Measurements from ENCODE around the gene AFF1. TPM values are rescaled to one million over a fixed set of nuclear protein-coding genes. Genes with fewer than 3 reads are reported as not detected.
A peak's percentile ranks its signal among the peaks of the same experiment; 100 is the strongest.

The AFF1 gene
- total and polyA plus RNA-seq, 5 donors = 63.4 to 86.6 (median 83.1) TPM

- Histone ChIP-seq H3K27ac (ENCODE audit: low read length) (peak overlapping the region; percentile 53), H3K9me3 (ENCODE audit: control insufficient read depth, low read length) (no peaks in the 10 kb centered on the region), H3K4me1 (ENCODE audit: control insufficient read depth, insufficient read depth, low read length) (peaks cover 27% of the 10 kb centered on the region), H3K4me3 (ENCODE audit: low read length) (no peak overlapping the region), H3K27me3 (ENCODE audit: control insufficient read depth, insufficient read depth) (no peaks in the 10 kb centered on the region)
- ATAC-seq = no peak
- no peak for DNase-seq
- intact Hi-C loops (cut with DNase I) = loop anchor here in 1 of 4 donors (10.0 kb wide), 1 partner anchor 48 kb away; no protein-coding TSS in a partner anchor
- WGBS = 49% methylated on average over 3 of the region's 3 CpGs
Measured at GRCh38 chr4:87053176-87053658, 118.4 kb downstream of the AFF1 start.

GRCh38 chr4:87053802-87054767, 119.3 kb downstream of the AFF1 start:
- intact Hi-C loops (cut with DNase I) = loop anchor here in 1 of 4 donors (10.0 kb wide), 1 partner anchor 49 kb away; no protein-coding TSS in a partner anchor
- H3K4me3 ChIP-seq (ENCODE audit: low read length) = no peak overlapping the region
- DNase-seq (peak in 1 of 3 donors; percentile 62), ATAC-seq (peak; percentile 49 to 77)
- 24% methylated on average over 10 of the region's 10 CpGs for WGBS
- H3K9me3 ChIP-seq (ENCODE audit: control insufficient read depth, low read length) = no peaks in the 10 kb centered on the region
- H3K4me1 ChIP-seq (ENCODE audit: control insufficient read depth, insufficient read depth, low read length) = peaks cover 31% of the 10 kb centered on the region
- no peaks in the 10 kb centered on the region for H3K27me3 ChIP-seq (ENCODE audit: control insufficient read depth, insufficient read depth)
- H3K27ac ChIP-seq (ENCODE audit: low read length) = peak overlapping the region; percentile 85

- H3K4me1 ChIP-seq (ENCODE audit: control insufficient read depth, insufficient read depth, low read length) = peaks cover 32% of the 10 kb centered on the region
- no peak for DNase-seq
- no peaks in the 10 kb centered on the region for H3K9me3 ChIP-seq (ENCODE audit: control insufficient read depth, low read length)
- no peak overlapping the region for H3K4me3 ChIP-seq (ENCODE audit: low read length)
- H3K27me3 ChIP-seq (ENCODE audit: control insufficient read depth, insufficient read depth) = no peaks in the 10 kb centered on the region
- intact Hi-C loops (cut with DNase I) = loop anchor here in 1 of 4 donors (10.0 kb wide), 1 partner anchor 50 kb away; no protein-coding TSS in a partner anchor
- no peak for ATAC-seq
- H3K27ac ChIP-seq (ENCODE audit: low read length) = peak overlapping the region; percentile 68
- WGBS = 23% methylated on average over 3 of the region's 3 CpGs
Measured at GRCh38 chr4:87054900-87055299, 120.1 kb downstream of the AFF1 start.

DNA sequence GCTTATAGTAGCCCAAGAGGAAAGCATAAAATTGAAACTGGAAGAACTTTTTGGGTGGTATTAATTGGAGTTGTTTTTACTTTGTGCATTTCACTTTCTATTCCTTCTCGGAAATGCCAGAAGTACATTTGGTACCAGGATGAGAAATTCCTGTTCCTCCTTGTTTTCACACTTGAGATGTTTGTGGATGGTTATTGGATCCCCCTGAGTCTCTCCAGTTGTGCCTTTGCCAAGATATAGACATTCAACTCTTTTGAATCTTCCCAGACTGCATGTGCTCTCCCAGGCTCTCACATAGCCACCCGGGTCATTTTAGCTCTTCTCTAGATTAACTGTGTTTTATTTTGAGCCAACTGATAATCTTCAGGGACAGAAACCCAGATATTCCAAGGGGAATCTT, 120.5 kb downstream of the AFF1 start:
- intact Hi-C loops (cut with DNase I) = loop anchor here in 1 of 4 donors (10.0 kb wide), 1 partner anchor 51 kb away; no protein-coding TSS in a partner anchor
- no peaks in the 10 kb centered on the region for H3K9me3 ChIP-seq (ENCODE audit: control insufficient read depth, low read length)
- H3K4me3 ChIP-seq (ENCODE audit: low read length) = no peak overlapping the region
- no peak for DNase-seq
- peak; percentile 19 to 34 for ATAC-seq
- no peaks in the 10 kb centered on the region for H3K27me3 ChIP-seq (ENCODE audit: control insufficient read depth, insufficient read depth)
- H3K4me1 ChIP-seq (ENCODE audit: control insufficient read depth, insufficient read depth, low read length) = peaks cover 32% of the 10 kb centered on the region
- WGBS = 20% methylated on average over 2 of the region's 2 CpGs
- peak overlapping the region; percentile 75 for H3K27ac ChIP-seq (ENCODE audit: low read length)

GRCh38 chr4:87056881-87057280, 122.1 kb downstream of the AFF1 start:
- DNase-seq (no peak), ATAC-seq (no peak)
- Histone ChIP-seq H3K9me3 (ENCODE audit: control insufficient read depth, low read length) (no peaks in the 10 kb centered on the region), H3K4me3 (ENCODE audit: low read length) (no peak overlapping the region), H3K27ac (ENCODE audit: low read length) (peak overlapping the region; percentile 48), H3K27me3 (ENCODE audit: control insufficient read depth, insufficient read depth) (no peaks in the 10 kb centered on the region), H3K4me1 (ENCODE audit: control insufficient read depth, insufficient read depth, low read length) (peaks cover 30% of the 10 kb centered on the region)
- WGBS = 84% methylated on average over 2 of the region's 2 CpGs
- intact Hi-C loops (cut with DNase I) = loop anchor here in 1 of 4 donors (10.0 kb wide), 1 partner anchor 52 kb away; no protein-coding TSS in a partner anchor

- ATAC-seq = peak in 1 of 2 donors; percentile 20
Measured at GRCh38 chr4:87057835-87058355, 123.1 kb downstream of the AFF1 start.

GRCh38 chr4:87058356-87059073, 123.7 kb downstream of the AFF1 start:
- intact Hi-C loops (cut with DNase I) = loop anchor here in 1 of 4 donors (10.0 kb wide), 1 partner anchor 54 kb away; no protein-coding TSS in a partner anchor
- peak in 1 of 2 donors; percentile 41 for ATAC-seq
- Histone ChIP-seq H3K9me3 (ENCODE audit: control insufficient read depth, low read length) (no peaks in the 10 kb centered on the region), H3K27ac (ENCODE audit: low read length) (peak overlapping the region; percentile 75), H3K27me3 (ENCODE audit: control insufficient read depth, insufficient read depth) (no peaks in the 10 kb centered on the region), H3K4me3 (ENCODE audit: low read length) (no peak overlapping the region), H3K4me1 (ENCODE audit: control insufficient read depth, insufficient read depth, low read length) (peaks cover 25% of the 10 kb centered on the region)
- peak in 1 of 3 donors; percentile 73 for DNase-seq
- 56% methylated on average over 7 of the region's 7 CpGs for WGBS

More at GRCh38 chr4:87057835-87058355, 123.1 kb downstream of the AFF1 start:
- Histone ChIP-seq H3K27ac (ENCODE audit: low read length) (peak overlapping the region; percentile 40), H3K4me3 (ENCODE audit: low read length) (no peak overlapping the region), H3K9me3 (ENCODE audit: control insufficient read depth, low read length) (no peaks in the 10 kb centered on the region), H3K27me3 (ENCODE audit: control insufficient read depth, insufficient read depth) (no peaks in the 10 kb centered on the region), H3K4me1 (ENCODE audit: control insufficient read depth, insufficient read depth, low read length) (peaks cover 26% of the 10 kb centered on the region)
- WGBS = 58% methylated on average over 6 of the region's 6 CpGs
- peak in 1 of 3 donors; percentile 60 for DNase-seq
- intact Hi-C loops (cut with DNase I) = loop anchor here in 1 of 4 donors (10.0 kb wide), 1 partner anchor 53 kb away; no protein-coding TSS in a partner anchor

DNA sequence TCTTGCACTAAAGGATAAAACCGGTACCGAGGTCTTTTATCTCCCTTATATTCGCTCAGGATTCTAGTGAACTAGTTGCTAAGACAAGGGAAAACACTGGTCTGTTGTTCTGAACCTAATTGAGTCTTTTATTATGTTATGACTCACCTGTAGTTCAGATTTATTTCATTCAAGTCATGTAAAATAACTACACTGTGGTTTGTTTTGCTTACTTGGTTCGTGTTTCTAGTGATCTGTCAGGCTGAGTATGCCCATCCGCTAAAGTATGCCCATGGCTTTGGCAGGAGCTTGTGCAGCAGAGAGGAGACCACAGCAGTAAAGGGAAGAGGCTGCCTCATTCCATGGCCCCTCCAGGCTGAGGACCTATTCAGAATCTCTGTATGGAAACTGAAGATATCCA, 126.1 kb downstream of the AFF1 start:
- Histone ChIP-seq H3K4me1 (ENCODE audit: control insufficient read depth, insufficient read depth, low read length) (peaks cover 12% of the 10 kb centered on the region), H3K27me3 (ENCODE audit: control insufficient read depth, insufficient read depth) (no peaks in the 10 kb centered on the region), H3K4me3 (ENCODE audit: low read length) (no peak overlapping the region), H3K9me3 (ENCODE audit: control insufficient read depth, low read length) (no peaks in the 10 kb centered on the region), H3K27ac (ENCODE audit: low read length) (no peak overlapping the region)
- intact Hi-C loops (cut with DNase I) = no loop called here
- WGBS = 87% methylated on average over 5 of the region's 5 CpGs
- no peak for DNase-seq
- ATAC-seq = no peak

DNA sequence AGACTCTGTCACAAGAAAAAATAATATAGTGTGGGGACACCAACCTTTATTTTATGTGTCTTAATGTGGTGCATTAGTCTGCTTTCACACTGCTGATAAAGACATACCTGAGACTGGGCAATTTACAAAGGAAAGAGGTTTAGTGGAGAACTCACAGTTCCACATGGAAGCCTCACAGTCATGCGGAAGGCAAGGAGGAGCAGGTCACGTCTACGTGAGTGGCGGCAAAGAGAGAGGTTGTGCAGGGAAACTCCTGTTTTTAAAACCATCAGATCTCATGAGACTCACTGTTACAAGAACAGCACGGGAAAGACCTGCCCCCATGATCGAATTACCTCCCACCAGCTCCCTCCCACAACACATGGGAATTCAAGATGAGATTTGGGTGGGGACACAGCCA, 130.2 kb downstream of the AFF1 start:
- ATAC-seq (no peak), DNase-seq (no peak)
- H3K4me3 ChIP-seq (ENCODE audit: low read length) = no peak overlapping the region
- H3K27me3 ChIP-seq (ENCODE audit: control insufficient read depth, insufficient read depth) = no peaks in the 10 kb centered on the region
- intact Hi-C loops (cut with DNase I) = no loop called here
- no peaks in the 10 kb centered on the region for H3K9me3 ChIP-seq (ENCODE audit: control insufficient read depth, low read length)
- WGBS = 70% methylated on average over 6 of the region's 6 CpGs
- no peak overlapping the region for H3K27ac ChIP-seq (ENCODE audit: low read length)
- H3K4me1 ChIP-seq (ENCODE audit: control insufficient read depth, insufficient read depth, low read length) = peaks cover 9% of the 10 kb centered on the region

DNA sequence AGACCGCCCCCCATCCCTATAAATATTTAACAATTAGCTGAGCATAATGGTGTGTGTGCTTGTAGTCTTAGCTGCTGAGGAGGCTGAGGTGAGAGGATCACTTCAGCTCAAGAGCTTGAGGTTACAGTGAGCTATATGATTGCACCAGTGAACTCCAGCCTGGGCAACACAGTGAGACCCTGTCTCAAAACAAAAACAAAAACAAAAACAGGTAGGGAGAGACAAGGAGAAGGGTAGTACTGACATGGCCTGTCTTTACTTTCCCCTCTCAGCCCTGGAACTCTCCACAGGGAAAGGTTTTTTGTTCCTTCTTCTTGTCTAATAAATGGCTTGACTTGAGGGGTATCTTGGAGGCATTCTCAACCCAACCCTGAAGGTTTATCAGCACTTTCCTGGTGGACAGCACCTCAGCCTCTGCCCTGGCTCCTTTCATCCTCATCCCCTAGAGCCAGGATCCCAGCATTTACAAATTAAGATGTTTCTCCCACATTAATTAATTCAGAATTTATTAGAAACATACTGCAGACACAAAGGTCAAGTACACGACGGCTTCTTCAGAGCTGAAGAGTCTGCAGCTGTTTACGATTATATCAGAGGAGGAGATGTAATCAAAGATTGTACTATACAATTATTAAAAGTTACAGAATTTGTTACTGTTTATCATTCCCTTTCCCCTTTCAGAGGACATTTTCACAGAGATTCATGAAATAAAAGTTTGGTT, 131.8 kb downstream of the AFF1 start:
- Histone ChIP-seq H3K4me3 (ENCODE audit: low read length) (no peak overlapping the region), H3K27ac (ENCODE audit: low read length) (no peak overlapping the region), H3K9me3 (ENCODE audit: control insufficient read depth, low read length) (no peaks in the 10 kb centered on the region), H3K4me1 (ENCODE audit: control insufficient read depth, insufficient read depth, low read length) (peaks cover 6% of the 10 kb centered on the region), H3K27me3 (ENCODE audit: control insufficient read depth, insufficient read depth) (no peaks in the 10 kb centered on the region)
- ATAC-seq = no peak
- WGBS = 93% methylated on average over 4 of the region's 4 CpGs
- intact Hi-C loops (cut with DNase I) = no loop called here
- DNase-seq = no peak

All from right cardiac atrium (tissue), 5 donors.